GM12873 (cell line): ENCODE results near the gene LOXL3.

Experiments
- TF ChIP-seq, protein P1 (sequence below): IDR thresholded peaks from 2 replicates; pipeline ENCODE4 v1.5.1; 2012; ENCODE audit warnings: low read depth, mild to moderate bottlenecking, moderate library complexity, low read length, control low read depth; ENCODE audit not compliant: insufficient read depth; ENCODE audit errors: missing control alignments

The LOXL3 gene

GRCh38 chr2:74588664-74589063 is 34.9 kb upstream of the LOXL3 start:
- TF ChIP-seq, protein P1, sequence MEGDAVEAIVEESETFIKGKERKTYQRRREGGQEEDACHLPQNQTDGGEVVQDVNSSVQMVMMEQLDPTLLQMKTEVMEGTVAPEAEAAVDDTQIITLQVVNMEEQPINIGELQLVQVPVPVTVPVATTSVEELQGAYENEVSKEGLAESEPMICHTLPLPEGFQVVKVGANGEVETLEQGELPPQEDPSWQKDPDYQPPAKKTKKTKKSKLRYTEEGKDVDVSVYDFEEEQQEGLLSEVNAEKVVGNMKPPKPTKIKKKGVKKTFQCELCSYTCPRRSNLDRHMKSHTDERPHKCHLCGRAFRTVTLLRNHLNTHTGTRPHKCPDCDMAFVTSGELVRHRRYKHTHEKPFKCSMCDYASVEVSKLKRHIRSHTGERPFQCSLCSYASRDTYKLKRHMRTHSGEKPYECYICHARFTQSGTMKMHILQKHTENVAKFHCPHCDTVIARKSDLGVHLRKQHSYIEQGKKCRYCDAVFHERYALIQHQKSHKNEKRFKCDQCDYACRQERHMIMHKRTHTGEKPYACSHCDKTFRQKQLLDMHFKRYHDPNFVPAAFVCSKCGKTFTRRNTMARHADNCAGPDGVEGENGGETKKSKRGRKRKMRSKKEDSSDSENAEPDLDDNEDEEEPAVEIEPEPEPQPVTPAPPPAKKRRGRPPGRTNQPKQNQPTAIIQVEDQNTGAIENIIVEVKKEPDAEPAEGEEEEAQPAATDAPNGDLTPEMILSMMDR, result no peak

DNA sequence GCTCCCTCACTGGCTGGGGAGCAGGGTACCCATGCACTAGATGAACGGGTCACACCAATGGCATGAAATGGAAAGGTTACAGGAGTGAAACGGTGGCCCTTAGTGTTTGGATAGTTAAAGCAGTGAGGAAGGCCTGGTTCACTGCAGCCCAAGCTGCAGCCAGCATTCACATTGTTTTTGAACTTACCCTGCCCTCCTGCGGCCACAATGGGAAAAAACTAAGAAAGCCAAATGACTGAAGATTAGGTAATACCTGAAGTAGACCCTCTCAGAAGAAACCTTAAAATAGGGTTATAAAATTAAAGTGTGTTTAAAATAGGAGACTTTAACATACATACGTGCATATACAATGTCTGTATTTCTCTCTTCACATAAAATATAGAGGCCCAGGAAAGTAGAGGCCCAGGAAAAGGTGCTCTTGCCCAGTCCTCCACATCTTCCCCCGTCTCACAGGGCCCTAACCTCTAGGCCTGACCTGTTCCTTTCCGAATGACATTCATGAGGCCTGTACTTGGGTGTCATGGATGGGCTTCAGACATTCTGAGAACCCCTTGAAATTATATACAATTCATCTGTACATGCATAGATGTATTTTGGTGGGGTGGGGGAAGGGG is 34.0 kb upstream of the LOXL3 start:
- TF ChIP-seq, protein P1, result peak; percentile 71

GRCh38 chr2:74585406-74586185 is 31.9 kb upstream of the LOXL3 start:
- TF ChIP-seq, protein P1, result peak; percentile 17

GRCh38 chr2:74584088-74584645 is 30.4 kb upstream of the LOXL3 start:
- TF ChIP-seq, protein P1, result no peak

- TF ChIP-seq, protein P1, result no peak
Measured at GRCh38 chr2:74583504-74583903, 29.8 kb upstream of the LOXL3 start.

DNA sequence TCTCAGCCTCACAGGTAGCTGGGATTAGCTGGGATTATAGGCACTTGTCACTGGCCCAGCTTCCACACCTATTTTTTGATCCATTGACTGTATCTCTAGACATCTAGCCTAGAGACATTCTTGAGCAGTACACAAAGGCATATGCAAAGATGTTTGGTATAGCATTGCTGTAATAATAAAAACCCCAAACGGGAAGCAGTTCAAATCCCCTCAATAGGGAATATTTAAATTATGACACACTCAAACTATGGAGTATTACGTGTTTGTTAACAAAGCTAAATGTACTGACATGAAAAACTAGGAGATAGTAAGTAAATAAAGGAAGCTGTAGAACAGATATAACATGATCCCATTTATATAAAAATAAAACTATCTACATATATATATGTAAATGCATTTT is 28.4 kb upstream of the LOXL3 start:
- TF ChIP-seq, protein P1, result no peak

DNA sequence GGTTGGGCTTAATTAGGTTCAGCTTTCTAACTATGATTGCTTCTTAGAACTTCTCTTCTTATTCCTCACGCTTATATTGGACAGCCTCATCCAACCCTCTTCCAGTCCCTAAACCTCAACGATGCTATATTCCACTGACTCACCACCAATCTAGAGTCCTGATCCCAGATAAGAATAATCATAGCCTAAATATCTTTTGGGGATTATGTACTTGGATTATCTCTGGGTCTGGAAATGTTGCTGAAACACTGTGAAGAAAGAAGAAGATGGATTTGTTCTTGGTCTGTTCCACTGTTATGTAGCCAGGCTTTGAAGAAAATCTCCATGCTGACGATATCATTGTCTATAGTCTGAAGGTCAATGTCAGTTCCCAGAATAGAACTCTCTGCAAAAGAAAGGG is 27.7 kb upstream of the LOXL3 start:
- TF ChIP-seq, protein P1, result no peak
